Gastroesophageal sphincter (tissue), 4 donors: ENCODE results near the gene AMPD2. TPM values are rescaled to one million over a fixed set of nuclear protein-coding genes. Genes with fewer than 3 reads are reported as not detected.
A peak's percentile ranks its signal among the peaks of the same experiment; 100 is the strongest.

Source experiments
- ATAC-seq: fragments of 150-250 bp; one replicate; pipeline ENCODE4 v1.9.1; 2016; ENCODE audit warnings: mild to moderate bottlenecking, moderate library complexity
- H3K27ac ChIP-seq, 4 donors: fragments of 200-600 bp; sonication (generic) in 3 of 4; 1 replicate in 3 of 4; 2 replicates in 1 of 4; pipeline ENCODE4 v1.5.1; 2016 to 2019
- H3K27me3 ChIP-seq: fragments of 200-600 bp; sonication (generic); one replicate; pipeline ENCODE4 v1.5.1; 2019
- H3K36me3 ChIP-seq, 2 donors: fragments of 200-600 bp; sonication (generic); one replicate each; pipeline ENCODE4 v1.5.1; 2019; ENCODE audit warnings: control low read depth in 1 of 2
- H3K4me1 ChIP-seq, 3 donors: fragments of 200-600 bp; sonication (generic); 1 replicate in 2 of 3; 2 replicates in 1 of 3; pipeline ENCODE4 v1.5.1; 2016 to 2019; ENCODE audit warnings: control low read depth in 2 of 3
- H3K4me3 ChIP-seq, 2 donors: fragments of 200-600 bp; sonication (generic); one replicate each; pipeline ENCODE4 v1.5.1; 2019; ENCODE audit warnings: mild to moderate bottlenecking in 1 of 2, moderate library complexity in 1 of 2
- H3K9me3 ChIP-seq, 3 donors: fragments of 200-600 bp; sonication (generic); one replicate each; pipeline ENCODE4 v1.5.1; 2017 to 2019; ENCODE audit warnings: control low read depth in 2 of 3
- EP300 ChIP-seq: sonication (generic); formaldehyde crosslinking; IDR thresholded peaks from one replicate; pipeline ENCODE4 v1.6.1; 2017; ENCODE audit warnings: antibody characterized with exemption, mild to moderate bottlenecking
- POLR2A ChIP-seq, 2 donors: fragments of 450-650 bp; IDR thresholded peaks; one replicate each; pipeline ENCODE4 v1.6.1; 2017; ENCODE audit warnings: antibody characterized with exemption in 2 of 2, mild to moderate bottlenecking in 2 of 2, moderate library complexity in 1 of 2
- POLR2AphosphoS5 ChIP-seq: sonication (generic); formaldehyde crosslinking; IDR thresholded peaks from one replicate; pipeline ENCODE4 v1.6.1; 2017; ENCODE audit warnings: antibody characterized with exemption
- WGBS, 2 donors: methylation state at CpG; one replicate each; pipeline ENCODE4 v1.1.5; 2018; ENCODE audit warnings: low coverage in 1 of 2; 5-methylcytosine and 5-hydroxymethylcytosine counted together
- total RNA-seq, 4 donors: library from RNA; depleted of rRNA; stranded (reverse); fragments of >200 nt; gene quantifications; one replicate each; pipeline ENCODE4 v1.1.0, GENCODE V29; 2016
- TF ChIP-seq, protein P1 (sequence below), 4 experiments: fragments of 200-600 bp in 2 of 4; fragments of 450-650 bp in 2 of 4; sonication (generic) in 1 of 4; IDR thresholded peaks; one replicate each; pipeline ENCODE4 v1.5.1; 2017 to 2019; ENCODE audit warnings: antibody characterized with exemption in 4 of 4, mild to moderate bottlenecking in 2 of 4, moderate library complexity in 2 of 4

Gene AMPD2
- total RNA-seq, 4 donors from 2014 or later: 28.9 to 38.0 (median 35.6) TPM

DNA sequence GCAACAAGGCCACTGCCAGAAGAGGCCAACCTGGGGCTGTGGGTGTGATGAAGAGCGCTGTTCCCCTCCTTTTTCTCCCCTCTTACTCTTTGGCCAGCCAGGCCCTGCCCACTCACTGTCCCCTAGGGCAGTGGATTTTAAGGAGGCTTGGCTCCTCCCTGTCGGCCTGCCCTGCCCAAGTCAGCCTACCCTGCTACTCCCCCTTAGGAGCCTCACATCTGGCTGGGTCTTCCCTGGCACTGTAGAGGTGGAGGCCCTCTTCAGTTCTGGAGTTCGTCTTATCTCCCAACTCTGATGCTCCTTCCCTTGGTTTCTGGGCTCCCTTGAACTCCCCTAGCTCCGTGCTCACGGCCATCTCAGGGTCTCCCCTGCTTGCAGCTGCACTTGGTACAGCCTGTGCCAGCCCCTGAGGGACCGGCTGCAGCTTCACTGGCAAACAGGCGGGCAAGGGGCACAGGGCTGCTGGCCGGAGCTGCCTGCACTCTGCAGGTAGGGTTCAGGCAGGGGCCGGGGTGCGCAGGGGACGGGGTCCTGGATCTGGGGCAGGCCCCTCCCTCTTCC, 4.0 kb downstream of the AMPD2 start:
- Histone ChIP-seq H3K4me3 (peak overlapping the region in 1 of 2 donors; percentile 35), H3K27me3 (no peaks in the 10 kb centered on the region), H3K36me3 (peaks cover 0 to 34% of the 10 kb centered on the region in 2 donors), H3K27ac (peak overlapping the region in 3 of 4 donors; percentile 46 to 66 (median 57)), H3K9me3 (no peaks in the 10 kb centered on the region), H3K4me1 (peaks cover 0 to 68% (median 37%) of the 10 kb centered on the region in 3 donors)
- WGBS, 2 donors: 46% methylated on average over 3 of the region's 11 CpGs; no CpG with 5 or more reads in 1 of the 2 donors
- ATAC-seq: no peak
- TF ChIP-seq, protein P1, sequence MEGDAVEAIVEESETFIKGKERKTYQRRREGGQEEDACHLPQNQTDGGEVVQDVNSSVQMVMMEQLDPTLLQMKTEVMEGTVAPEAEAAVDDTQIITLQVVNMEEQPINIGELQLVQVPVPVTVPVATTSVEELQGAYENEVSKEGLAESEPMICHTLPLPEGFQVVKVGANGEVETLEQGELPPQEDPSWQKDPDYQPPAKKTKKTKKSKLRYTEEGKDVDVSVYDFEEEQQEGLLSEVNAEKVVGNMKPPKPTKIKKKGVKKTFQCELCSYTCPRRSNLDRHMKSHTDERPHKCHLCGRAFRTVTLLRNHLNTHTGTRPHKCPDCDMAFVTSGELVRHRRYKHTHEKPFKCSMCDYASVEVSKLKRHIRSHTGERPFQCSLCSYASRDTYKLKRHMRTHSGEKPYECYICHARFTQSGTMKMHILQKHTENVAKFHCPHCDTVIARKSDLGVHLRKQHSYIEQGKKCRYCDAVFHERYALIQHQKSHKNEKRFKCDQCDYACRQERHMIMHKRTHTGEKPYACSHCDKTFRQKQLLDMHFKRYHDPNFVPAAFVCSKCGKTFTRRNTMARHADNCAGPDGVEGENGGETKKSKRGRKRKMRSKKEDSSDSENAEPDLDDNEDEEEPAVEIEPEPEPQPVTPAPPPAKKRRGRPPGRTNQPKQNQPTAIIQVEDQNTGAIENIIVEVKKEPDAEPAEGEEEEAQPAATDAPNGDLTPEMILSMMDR (IDR thresholded peaks at IDR 0.05): no peak
- TF ChIP-seq POLR2A (IDR thresholded peaks at IDR 0.05) (no peak), POLR2AphosphoS5 (no peak), EP300 (no peak)

DNA sequence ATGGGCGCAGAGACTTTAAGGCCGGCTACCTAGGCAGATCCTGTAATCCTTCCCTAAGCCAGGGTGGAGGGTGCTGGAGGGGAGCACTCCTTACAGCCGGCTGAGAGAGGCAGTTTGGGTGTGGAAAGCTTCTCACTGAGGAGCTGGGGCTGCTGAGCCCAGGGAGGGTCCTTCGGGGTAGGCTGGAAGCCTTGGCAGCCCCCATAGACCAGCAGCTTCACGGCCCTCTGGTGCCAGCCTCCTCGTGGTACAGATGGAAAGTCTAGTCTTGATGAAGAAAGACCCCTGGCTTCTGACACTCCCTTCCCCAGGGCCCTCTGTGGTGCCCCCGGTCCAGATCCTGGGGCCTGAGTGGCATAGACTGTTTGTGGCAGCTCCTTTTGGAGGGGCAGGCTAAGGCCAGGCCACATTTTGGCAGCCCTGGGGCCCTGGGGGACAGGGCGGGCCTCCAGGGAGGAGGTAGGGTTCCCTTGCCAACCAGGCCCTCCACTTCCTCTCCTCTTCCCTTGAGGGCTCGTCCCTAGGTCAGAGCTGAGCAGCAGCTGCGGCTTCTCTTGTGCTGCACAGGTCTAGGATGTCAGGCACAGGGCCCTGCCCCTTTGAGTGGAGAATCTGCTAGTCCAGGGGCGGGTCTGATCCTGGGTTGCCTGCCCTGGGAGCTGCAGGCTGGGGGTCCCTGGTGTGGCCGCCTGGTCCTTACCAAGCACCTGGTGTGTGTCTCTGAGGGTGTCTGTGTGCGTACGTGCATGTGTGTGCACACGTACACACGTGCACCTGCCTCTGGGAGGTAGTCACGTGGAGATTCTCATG, 4.8 kb downstream of the AMPD2 start:
- Histone ChIP-seq H3K4me3 (peak overlapping the region in 1 of 2 donors; percentile 35), H3K27ac (peak overlapping the region in 3 of 4 donors; percentile 46 to 66 (median 57)), H3K9me3 (no peaks in the 10 kb centered on the region), H3K27me3 (no peaks in the 10 kb centered on the region), H3K4me1 (peaks cover 0 to 61% (median 31%) of the 10 kb centered on the region in 3 donors), H3K36me3 (peaks cover 0 to 41% of the 10 kb centered on the region in 2 donors)
- WGBS, 2 donors: no CpG with 5 or more reads among the region's 17 CpGs
- no peak for TF ChIP-seq EP300
- no peak for TF ChIP-seq POLR2AphosphoS5
- TF ChIP-seq, protein P1 (IDR thresholded peaks at IDR 0.05): no peak
- TF ChIP-seq POLR2A (IDR thresholded peaks at IDR 0.05): no peak
- no peak for ATAC-seq

DNA sequence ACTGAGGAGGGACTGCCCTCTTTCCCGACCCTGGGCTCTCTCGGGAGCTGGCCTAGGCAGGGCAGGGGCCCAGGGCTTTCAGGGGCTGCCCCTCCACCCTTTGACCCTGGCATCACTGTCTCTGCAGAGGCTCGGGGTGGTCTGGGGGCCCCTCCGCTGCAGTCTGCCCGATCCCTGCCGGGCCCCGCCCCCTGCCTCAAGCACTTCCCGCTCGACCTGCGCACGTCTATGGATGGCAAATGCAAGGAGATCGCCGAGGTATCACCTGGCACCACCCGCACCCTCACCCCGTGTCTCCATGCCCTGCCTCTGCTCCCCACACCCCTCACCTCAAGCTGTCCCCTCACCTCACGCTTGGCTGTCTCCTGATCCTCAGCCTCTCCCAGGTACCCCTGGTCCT, 5.5 kb downstream of the AMPD2 start:
- Histone ChIP-seq H3K36me3 (peaks cover 0 to 49% of the 10 kb centered on the region in 2 donors), H3K27ac (peak overlapping the region in 1 of 4 donors; percentile 24), H3K27me3 (no peaks in the 10 kb centered on the region), H3K4me1 (peaks cover 0 to 53% (median 26%) of the 10 kb centered on the region in 3 donors), H3K9me3 (no peaks in the 10 kb centered on the region), H3K4me3 (no peak overlapping the region)
- TF ChIP-seq POLR2A (IDR thresholded peaks at IDR 0.05) (no peak), POLR2AphosphoS5 (no peak), EP300 (no peak)
- TF ChIP-seq, protein P1 (IDR thresholded peaks at IDR 0.05): no peak
- 66% methylated on average over 13 of the region's 16 CpGs; no CpG with 5 or more reads in 1 of the 2 donors for WGBS, 2 donors
- no peak for ATAC-seq

DNA sequence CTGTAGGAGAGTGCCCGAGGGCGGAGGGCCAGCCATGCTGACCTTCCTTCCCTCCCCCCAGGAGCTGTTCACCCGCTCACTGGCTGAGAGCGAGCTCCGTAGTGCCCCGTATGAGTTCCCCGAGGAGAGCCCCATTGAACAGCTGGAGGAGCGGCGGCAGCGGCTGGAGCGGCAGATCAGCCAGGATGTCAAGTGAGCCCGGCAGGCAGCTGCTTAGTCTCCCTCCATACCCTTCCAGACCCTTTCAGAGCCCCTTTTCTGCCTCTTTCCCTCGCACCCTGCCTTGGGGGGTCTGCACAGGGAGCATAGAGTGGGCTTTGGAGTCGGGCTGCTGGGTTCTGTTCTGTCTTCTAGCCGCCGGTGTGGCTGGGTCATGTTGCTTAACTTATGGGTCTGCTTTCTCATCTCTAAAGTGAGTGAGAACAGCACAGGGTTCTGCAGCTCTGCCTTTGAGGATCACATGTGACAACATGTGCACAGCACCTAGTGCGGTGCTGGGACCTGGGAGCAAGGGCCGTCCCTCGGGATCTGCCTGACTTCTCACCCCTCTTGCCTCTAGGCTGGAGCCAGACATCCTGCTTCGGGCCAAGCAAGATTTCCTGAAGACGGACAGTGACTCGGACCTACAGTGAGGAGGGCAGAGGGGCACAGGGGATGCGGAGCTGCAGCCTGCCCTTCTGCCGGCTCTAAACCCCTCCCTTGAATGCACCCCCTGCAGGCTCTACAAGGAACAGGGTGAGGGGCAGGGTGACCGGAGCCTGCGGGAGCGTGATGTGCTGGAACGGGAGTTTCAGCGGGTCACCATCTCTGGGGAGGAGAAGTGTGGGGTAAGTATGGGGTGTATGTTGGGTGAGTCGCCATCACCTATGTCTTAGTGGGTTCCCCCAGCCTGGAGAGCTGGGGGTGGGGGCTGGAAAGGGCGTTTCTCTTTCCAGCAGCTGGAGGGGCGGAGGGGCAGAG, 6.2 kb downstream of the AMPD2 start:
- no peak for ATAC-seq
- Histone ChIP-seq H3K9me3 (no peaks in the 10 kb centered on the region), H3K4me3 (no peak overlapping the region), H3K27me3 (no peaks in the 10 kb centered on the region), H3K27ac (peak overlapping the region in 1 of 4 donors; percentile 24), H3K36me3 (peaks cover 0 to 53% of the 10 kb centered on the region in 2 donors), H3K4me1 (peaks cover 0 to 53% (median 25%) of the 10 kb centered on the region in 3 donors)
- 17 to 30% methylated on average over 1 to 2 of the region's 32 CpGs for WGBS, 2 donors
- TF ChIP-seq EP300 (no peak), POLR2AphosphoS5 (no peak), POLR2A (IDR thresholded peaks at IDR 0.05) (no peak)
- TF ChIP-seq, protein P1 (IDR thresholded peaks at IDR 0.05): no peak
